ENCODE results near the gene GSTM3.
"Not testable (repeated sequence)": the region's sequence is repeated elsewhere in the genome, so short reads cannot be mapped to it uniquely, and the experiment has no call there.

The GSTM3 gene

DNA sequence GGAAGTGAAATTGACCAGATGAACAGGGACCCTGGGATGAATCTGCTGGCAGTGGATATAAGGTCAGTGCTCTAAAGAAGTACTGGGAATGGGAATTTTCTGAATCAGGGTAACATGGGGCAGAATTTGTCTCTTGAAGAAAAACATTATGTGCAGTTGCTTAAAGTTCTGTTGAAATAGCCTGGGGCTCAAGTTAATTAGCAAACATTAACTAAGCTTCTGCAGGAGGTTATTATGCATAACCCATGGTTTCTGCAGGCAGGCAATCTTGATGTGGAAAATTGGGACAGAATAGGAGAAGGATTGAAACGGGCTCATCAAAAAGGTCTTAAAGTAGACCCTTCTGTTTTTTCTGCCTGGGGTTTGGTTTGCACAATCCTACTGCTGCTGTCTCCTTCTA is 14.8 kb downstream of the GSTM3 start:
- no peak for FAIRE-seq

DNA sequence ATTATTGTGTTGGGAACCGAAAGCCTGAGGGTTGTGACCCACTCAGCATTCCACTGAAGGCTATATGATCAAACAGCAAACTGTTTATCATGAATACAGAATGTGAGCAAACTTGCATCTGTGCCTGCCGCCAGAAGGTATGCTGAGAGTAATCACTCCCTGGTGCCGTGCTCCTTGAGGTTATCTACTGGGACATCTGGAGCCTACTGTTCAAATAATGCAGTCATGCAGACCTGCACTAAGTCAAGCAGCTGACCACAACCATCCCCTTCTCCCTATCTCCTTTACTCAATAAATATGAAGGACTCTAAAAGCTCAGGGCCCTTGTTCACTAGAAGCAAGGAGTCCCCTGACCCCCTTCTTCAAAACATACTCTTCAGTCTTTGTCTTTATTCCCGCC is 15.3 kb downstream of the GSTM3 start:
- no peak for FAIRE-seq

DNA sequence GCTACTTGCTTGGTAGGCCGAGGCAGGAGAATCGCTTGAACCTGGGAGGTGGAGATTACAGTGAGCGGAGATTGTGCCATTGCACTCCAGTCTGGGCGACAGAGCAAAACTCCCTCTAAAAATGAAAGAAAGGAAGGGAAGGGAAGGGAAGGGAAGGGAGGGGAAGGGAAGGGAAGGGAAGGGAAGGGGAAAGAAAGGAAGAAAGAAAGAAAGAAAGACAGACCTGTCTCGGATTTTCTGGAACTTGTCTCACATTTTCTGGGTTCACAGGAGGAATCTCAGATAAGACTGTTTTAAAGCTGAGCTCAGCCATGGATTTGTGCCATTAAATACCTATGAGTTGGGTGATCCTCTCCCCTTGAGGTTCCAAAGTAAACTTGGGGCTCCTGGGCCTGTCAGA is 15.9 kb downstream of the GSTM3 start:
- no peak for FAIRE-seq

DNA sequence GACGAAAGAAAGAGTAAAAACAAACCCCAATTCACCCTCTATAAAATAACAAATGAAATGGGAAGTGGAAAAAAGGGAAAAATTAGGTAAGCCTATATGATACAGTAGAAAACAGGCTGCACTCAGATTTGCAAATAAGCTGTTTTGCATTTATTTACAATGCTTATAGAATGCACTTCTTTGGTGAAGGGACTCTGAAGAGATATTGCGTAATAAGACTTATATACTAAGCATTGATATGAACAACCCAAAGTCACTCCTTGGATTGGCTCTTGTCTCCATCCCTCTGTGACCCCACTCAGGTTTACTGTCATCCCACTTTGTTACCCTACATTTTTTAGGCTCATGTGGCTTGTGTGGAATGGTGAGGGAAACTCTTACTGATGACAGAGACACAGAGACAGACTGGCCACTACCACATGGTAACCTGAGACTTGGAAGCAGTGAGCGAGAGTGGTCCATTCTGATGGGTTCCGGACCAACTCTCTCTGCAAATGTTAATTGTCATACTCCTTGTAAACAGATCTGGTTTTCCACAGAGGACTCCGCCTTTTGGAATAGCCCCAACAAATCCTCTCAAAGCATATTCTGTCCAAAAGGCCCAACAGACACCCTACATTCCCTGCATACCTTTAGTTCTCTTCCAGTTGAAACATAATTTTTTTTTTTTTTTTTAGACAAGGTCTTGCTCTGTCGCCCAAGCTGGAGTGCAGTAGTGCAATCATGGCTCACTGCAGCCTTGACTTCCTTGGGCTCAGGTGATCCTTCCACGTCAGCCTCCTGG is 17.7 kb downstream of the GSTM3 start:
- FAIRE-seq, result no peak

DNA sequence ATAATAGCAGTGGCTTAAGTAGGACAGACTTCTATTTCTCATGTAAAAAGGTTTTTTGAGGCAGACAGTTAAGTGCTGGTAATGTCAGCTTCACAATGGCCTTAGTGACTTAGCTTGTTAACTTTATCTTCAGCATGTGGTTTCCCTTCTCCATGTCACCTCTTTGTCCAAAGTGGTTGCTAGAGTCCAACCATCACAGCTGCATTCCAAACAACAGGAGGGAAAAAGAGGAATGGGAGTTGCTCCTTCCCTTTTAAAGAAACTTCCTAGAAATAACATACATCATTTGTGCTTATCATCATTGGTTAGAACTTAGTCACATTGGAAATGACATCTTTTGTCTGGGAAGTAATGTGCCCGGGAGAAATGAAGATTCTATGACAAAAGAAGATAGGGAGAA is 18.9 kb downstream of the GSTM3 start:
- FAIRE-seq, result no peak

DNA sequence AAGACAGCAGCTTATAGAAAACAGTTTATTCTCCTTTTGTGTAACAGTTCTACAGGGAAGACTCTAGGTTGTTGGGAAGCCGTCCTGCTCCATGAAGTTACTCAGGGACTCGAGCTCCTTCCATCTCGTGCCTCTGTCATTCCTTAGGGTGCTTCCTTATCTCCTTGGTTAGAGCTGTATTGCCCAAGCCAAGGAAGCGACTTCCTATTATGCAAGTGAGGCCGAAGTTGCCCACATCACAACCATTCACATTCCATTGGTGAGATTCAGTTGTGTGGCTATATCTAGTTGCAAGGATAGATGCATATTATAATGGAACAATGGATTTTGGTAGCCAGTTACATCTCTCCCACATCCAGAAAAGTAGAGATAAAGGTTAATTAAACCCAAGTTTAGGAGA is 19.8 kb downstream of the GSTM3 start:
- FAIRE-seq, result no peak

DNA sequence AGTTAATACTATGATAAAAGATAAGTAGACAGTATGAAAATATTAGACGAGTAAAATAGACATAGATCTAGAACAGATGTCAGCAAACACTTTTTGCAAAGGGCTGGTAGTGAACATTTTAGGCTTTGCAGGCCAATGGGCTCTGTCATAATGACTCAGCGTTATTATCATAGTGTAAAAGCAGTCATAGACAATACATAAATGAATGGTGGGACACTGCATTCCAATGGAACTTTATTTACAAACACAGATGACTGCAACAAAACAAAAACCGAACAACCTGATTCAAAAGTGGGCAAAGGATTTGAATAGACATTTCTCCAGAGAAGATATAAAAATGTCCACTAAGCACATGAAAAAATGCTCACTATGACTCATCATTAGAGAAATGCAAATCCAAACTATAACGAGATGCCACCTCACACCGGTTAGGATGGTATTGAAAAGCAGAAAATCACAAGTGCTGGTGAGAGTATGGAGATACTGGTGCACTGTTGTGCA is 21.5 kb downstream of the GSTM3 start:
- FAIRE-seq, result no peak

DNA sequence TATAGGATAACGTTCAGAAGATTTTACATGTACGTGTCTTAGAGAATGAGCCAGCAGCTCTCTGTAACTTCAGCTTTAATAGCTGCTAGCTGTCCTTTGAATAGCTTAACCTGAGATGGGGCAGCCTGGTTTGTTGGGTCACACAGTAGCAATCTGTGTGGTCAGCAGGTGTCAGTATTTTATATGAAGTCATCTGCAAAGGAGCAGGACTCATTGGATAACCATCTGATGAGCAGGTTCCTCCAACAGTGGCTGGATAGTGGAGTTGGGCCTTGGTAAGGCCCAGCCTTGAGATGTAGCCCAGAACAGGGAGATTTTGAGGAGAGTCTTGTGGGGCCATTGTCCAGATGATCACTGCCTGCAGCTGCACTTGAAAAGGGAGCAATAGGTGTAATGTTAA is 22.3 kb downstream of the GSTM3 start:
- FAIRE-seq, result no peak

DNA sequence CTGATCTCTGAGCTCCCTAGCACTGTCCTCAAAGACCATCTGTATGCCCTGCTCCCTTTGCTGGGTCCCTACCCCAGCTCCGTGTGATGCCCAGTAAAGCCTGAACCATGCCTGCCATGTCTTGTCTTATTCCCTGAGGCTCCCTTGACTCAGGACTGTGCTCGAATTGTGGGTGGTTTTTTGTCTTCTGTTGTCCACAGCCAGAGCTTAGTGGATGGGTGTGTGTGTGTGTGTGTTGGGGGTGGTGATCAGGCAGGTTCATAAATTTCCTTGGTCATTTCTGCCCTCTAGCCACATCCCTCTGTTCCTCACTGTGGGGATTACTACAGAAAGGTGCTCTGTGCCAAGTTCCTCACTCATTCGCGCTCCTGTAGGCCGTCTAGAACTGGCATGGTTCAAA is 23.1 kb downstream of the GSTM3 start:
- no peak for FAIRE-seq

DNA sequence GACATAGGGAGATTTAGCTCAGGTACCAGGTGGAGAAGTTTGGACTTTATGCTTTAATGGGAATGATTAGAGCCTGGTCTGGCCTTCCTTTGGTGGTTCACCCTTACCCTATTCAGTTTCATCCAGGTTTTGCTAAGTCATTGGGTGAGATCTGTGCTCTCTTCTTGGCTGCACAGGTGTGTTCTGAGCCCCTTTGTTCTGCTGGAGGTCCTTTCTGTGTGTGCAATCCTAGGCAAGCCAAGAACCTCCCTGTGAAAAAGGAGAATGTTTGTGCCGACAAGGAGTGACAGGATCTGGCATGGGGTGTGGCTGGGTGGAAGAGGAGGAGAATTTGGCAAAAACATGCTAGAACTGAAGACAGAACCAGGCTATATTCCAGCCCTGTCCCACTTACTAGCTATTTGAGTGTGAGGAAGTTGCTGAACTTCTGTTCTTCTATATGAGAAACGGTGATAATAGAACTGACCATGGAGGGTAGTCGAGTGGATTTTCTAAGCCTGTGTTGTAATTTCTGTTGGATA is 24.2 kb downstream of the GSTM3 start:
- FAIRE-seq, result no peak

DNA sequence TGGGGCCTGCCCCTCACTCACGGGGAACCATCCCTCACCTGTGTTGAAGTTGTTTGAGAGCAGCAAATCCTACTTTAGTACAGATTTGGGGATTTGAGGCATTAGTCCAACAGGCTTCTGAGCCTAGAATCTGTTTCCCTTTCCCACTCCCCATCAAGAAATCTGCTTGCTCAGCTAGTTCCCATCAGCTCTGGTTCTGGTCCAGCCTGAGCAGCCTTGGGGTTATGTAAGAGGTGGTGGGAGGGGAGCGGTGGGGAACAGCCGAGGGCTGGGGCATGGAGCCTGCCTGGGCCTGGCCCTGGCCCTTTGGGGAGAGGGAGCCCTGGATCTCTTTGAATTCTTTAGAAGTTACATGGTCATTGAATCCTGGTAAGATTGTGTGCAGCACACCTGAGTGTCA is 24.7 kb downstream of the GSTM3 start:
- no peak for FAIRE-seq

DNA sequence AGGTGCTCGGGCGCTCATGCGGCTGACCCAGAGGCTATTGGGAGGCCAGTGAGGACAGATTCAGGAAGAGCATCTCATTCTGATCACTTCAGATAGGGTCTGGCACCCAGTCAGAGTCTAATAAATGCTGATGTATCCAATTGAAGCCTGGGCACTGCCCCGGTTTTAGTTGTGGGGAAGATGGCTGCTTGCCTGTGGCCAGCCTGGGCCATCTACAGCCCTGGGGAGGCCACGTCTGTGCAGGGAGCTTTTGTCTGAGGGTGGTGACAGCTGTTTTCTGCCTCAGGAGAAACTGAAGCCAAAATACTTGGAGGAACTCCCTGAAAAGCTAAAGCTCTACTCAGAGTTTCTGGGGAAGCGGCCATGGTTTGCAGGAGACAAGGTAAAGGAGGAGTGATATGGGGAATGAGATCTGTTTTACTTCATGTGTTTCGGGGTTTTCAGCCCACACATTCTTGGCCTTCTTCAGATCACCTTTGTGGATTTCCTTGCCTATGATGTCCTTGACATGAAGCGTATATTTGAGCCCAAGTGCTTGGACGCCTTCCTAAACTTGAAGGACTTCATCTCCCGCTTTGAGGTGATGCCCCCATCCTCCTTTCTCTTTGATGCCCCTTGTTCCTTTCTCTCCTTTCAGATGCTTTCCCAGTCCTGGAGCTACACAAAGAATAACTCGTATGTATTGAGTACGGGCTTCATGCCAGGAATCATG is 26.0 kb downstream of the GSTM3 start:
- FAIRE-seq, result no peak

DNA sequence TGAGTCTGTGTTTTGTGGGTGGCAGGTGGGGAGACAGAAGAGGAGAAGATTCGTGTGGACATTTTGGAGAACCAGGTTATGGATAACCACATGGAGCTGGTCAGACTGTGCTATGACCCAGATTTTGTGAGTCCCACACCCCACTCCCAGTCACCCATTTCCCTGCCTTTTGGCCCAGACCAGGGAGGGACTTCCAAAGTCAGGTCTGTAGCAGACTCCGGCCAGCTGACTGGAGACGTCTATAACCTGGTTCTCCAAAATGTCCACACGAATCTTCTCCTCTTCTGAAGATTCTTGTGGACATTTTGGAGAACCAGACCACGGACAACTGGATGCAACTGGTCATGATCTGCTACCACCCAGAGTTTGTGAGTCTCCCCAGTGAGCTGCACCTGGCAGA is 27.2 kb downstream of the GSTM3 start:
- no peak for FAIRE-seq

DNA sequence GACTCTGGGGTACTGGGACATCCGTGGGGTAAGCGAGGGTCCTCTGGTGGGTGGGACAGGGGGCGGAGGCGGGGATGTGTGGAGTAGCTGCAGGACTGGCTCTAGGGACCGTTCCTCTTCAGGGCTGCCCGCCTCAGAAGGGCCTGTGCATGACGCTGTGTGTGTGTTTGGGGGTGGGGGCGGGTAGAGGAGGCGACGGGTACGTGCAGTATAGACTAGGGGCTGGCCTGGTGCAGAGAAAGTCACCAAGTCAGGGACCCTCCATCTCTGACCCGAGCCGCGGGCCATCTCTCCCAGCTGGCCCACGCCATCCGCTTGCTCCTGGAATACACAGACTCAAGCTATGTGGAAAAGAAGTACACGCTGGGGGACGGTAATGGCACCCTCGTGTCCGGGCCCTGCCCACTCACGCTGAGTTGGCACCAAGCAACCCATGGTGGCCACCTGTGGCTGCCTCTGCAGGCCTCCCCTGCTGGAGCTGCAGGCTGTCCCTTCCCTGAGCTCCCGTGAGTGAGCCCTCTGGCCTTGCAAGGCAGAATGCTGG is 28.4 kb downstream of the GSTM3 start:
- FAIRE-seq, result no peak

DNA sequence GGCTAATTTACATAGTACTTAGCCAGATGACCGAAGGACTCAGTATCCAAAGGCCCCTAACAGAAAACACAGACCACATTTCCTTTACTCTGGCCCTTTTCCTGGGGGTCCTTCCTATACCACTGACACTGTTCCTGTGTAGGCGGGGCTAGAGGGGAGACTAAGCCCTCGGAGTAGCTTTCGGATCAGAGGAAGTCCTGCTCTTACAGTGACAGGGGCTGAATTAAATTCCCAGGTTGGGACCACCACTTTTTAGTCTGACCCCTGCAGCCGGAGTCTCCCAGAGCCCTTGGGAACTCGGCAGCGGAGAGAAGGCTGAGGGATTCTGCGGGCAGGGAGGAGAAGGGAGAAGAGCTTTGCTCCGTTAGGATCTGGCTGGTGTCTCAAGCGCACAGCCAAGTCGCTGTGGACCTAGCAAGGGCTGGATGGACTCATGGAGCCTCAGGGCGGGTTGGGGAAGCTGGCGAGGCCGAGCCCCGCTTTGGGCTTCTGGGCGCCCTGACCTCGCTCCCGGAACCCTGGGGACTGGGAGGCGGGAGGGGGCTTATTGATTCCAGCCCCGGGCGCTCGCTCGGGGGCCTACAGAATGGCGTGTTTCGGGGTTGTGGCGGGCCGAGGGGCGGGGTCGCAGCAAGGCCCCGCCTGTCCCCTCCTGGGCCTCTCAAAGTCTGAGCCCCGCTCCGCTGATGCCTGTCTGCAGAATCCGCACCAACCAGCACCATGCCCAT is 29.1 kb downstream of the GSTM3 start, which contains the start of gene GSTM5:
Gene GSTM5 (plus strand): TSS at position 659 of the 728 bp plus-strand sequence. CDS start 62 bp downstream, at position 721.
- FAIRE-seq, result not testable (repeated sequence)

DNA sequence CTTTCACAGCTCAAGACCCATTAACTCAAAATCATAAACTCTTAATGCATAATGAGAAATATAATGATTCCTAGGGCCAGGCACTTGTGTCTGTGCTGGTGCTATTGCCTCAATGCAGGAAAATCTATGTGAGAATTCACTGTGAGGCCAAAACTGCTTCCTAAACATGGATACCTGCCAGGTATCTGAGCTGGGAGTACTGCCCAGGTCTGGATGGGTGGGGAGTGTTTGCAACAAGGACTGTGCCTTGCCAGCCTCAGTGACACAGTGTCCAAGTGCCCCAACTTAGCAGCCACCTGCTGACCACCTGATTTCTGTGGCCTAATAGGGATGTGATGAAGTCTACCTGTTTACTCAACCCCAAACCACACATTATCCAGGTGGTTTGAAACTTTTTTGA is 31.0 kb downstream of the GSTM3 start:
- FAIRE-seq, result not testable (repeated sequence)

DNA sequence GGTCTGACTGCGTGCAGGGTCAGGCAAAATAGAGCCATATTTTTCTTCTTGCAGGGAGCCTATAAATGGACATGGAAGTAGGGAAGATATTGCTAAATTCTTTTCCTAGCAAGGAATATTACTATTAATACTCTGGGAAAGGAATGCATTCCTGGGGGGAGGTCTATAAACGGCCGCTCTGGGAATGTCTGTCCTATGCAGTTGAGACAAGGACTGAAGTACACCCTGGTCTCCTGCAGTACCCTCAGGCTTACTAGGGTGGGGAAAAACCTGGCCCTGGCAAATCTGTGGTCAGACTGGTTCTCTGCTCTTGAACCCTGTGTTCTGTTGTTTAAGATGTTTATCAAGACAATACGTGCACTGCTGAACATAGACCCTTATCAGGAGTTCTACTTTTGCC is 31.9 kb downstream of the GSTM3 start:
- not testable (repeated sequence) for FAIRE-seq

DNA sequence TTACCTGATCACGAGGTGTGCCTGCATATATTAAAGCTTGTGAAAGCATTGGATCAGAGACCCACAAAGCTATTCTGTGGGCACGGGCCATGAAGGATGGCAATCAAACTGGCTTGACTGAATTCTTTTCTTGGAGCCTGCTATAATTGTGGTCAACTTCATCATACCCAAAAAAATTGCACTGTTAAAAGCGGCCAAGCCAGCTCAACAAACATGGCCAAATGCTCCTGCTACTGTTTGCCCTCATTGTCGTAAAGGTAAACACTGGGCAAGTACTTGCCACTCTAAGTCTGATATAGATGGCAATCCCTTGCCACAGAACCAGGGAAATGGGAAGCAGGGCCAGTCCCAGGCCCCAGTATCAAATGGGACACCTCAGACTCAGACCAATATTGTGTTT is 35.4 kb downstream of the GSTM3 start:
- FAIRE-seq, result no peak

DNA sequence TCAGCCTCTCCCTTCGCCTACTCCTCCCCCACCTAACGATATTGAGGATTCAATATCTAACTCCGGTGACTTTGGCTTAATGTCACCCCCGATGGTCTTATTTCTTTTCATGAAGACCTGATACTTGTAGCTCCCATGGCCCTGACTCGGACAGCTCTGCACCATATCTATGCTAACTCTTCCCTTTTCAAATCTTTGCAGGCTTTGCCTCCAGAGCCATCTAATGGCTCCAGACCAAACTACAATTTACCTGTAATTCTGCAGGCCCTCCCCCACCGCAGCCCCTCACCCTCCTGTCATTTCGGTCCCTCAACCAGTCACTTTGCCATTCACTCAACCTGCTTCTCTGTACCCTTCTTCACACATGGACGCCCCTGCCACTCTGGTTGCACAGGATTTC is 36.7 kb downstream of the GSTM3 start:
- FAIRE-seq, result no peak

DNA sequence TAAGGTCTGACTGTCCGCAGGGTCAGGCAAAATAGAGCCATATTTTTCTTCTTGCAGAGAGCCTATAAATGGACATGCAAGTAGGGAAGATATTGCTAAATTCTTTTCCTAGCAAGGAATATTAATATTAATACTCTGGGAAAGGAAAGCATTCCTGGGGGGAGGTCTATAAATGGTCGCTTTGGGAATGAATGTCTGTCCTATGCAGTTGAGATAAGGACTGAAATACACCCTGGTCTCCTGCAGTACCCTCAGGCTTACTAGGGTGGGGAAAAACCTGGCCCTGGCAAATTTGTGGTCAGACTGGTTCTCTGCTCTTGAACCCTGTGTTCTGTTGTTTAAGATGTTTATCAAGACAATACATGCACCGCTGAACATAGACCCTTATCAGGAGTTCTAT is 37.9 kb downstream of the GSTM3 start:
- FAIRE-seq, result not testable (repeated sequence)

DNA sequence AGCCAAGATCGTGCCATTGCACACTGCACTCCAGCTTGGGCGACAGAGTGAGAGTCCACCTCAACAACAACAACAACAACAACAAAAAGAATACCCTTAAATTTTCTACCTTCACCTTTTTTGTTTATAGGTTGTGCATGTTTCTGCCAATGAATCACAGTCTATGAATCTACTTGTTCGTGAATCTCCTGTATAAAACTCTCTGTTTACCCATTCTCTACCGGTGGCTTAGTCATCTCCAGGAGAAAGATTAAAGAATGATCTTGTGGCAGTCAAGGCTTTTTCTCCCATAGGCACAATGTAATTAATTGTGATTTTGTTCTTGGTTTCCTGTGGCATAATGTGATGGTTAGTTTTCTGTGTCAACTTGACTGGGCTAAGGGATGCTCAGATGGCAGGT is 43.0 kb downstream of the GSTM3 start:
- FAIRE-seq, result not testable (repeated sequence)

DNA sequence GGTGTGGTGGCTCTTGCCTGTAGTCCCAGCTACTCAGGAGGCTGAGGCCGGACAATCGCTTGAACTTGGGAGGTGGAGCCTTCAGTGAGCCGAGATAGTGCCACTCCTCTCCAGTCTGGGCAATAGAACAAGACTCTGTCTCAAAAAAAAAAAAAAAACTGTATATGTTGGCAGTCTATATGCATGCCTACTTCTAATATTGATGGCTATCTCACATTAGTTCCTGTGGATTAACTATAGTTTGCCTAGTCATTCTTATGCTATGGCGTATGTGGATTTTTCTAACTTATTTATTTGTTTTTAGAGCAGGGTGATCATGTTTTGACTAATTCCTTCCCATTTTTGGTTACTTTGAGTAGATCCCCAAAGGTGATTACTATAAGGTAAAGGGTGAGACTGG is 43.8 kb downstream of the GSTM3 start:
- FAIRE-seq, result no peak

DNA sequence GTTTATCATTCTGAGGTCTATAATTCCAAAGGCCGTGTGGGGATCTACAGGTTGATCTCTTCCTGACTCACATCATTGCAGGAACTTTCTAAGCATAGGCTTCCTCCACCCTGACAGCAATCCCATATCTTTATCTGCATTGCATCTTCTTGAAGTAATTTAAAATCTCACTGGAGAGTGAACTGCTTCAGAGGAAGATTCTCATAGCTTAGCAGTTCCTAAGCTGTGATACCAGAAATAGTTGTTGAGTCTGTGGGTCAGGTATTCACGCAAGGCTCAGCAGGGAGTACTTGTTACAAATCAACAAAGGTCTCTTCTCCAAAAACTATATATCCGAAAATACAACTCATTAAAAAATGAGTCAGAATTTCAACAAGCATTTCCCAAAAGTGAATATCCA is 45.7 kb downstream of the GSTM3 start:
- FAIRE-seq, result not testable (repeated sequence)
